Putamen (tissue), 1 donor: ENCODE results near the gene ZCCHC7.

Source experiments
- DNase-seq: peaks from one replicate; pipeline ENCODE4 v3.0.0-alpha.2; 2016; ENCODE audit warnings: low spot score

Gene ZCCHC7

GRCh38 chr9:37336150-37336549, 215.8 kb downstream of the ZCCHC7 start:
- no peak for DNase-seq

- DNase-seq: no peak
Measured at GRCh38 chr9:37337301-37337890, 217.0 kb downstream of the ZCCHC7 start.

GRCh38 chr9:37338218-37338617, 217.8 kb downstream of the ZCCHC7 start:
- no peak for DNase-seq

- DNase-seq: no peak
Measured at GRCh38 chr9:37339923-37340322, 219.5 kb downstream of the ZCCHC7 start.

GRCh38 chr9:37340961-37341360, 220.6 kb downstream of the ZCCHC7 start:
- no peak for DNase-seq

GRCh38 chr9:37341704-37342103, 221.3 kb downstream of the ZCCHC7 start:
- DNase-seq: no peak

GRCh38 chr9:37342493-37342892, 222.1 kb downstream of the ZCCHC7 start:
- DNase-seq: no peak

GRCh38 chr9:37342895-37343294, 222.5 kb downstream of the ZCCHC7 start:
- DNase-seq: no peak

GRCh38 chr9:37343724-37344123, 223.3 kb downstream of the ZCCHC7 start:
- no peak for DNase-seq

- no peak for DNase-seq
Measured at GRCh38 chr9:37345038-37345437, 224.7 kb downstream of the ZCCHC7 start.

- DNase-seq: no peak
Measured at GRCh38 chr9:37348917-37349316, 228.5 kb downstream of the ZCCHC7 start.

- no peak for DNase-seq
Measured at GRCh38 chr9:37350486-37351190, 230.3 kb downstream of the ZCCHC7 start.

- no peak for DNase-seq
Measured at GRCh38 chr9:37353791-37354190, 233.4 kb downstream of the ZCCHC7 start.

GRCh38 chr9:37362430-37362829, 242.1 kb downstream of the ZCCHC7 start:
- no peak for DNase-seq

GRCh38 chr9:37363124-37363523, 242.8 kb downstream of the ZCCHC7 start:
- no peak for DNase-seq

GRCh38 chr9:37364136-37364535, 243.8 kb downstream of the ZCCHC7 start:
- DNase-seq: no peak

GRCh38 chr9:37364751-37365360, 244.5 kb downstream of the ZCCHC7 start:
- DNase-seq: no peak

GRCh38 chr9:37369671-37370070, 249.3 kb downstream of the ZCCHC7 start:
- DNase-seq: no peak

GRCh38 chr9:37370282-37370681, 249.9 kb downstream of the ZCCHC7 start:
- no peak for DNase-seq

GRCh38 chr9:37370968-37371563, 250.7 kb downstream of the ZCCHC7 start:
- DNase-seq: no peak

- no peak for DNase-seq
Measured at GRCh38 chr9:37371565-37372464, 251.4 kb downstream of the ZCCHC7 start.

GRCh38 chr9:37372839-37373238, 252.5 kb downstream of the ZCCHC7 start:
- DNase-seq: no peak
